Stimulated activated naive CD8-positive, alpha-beta T cell treated with anti-CD3 and anti-CD28 coated beads, Interleukin-15, amount 100 ng/mL, for 72 hours (primary cell): ENCODE results near the gene TOMM7.
"Not testable (repeated sequence)": the region's sequence is repeated elsewhere in the genome, so short reads cannot be mapped to it uniquely, and the experiment has no call there.

Source experiments
- ATAC-seq: fragments of 150-1000 bp; cut with Tn5 transposase; 2 replicates; pipeline ENCODE4 v1.10.0; 2021; ENCODE audit warnings: mild to moderate bottlenecking, moderate library complexity
- DNase-seq, 2 donors: peaks; one replicate each; pipeline ENCODE4 v3.0.0; 2021 to 2022
- H3K27ac Mint-ChIP-seq, 2 donors: one replicate each; pipeline ENCODE4 v1.8.0; 2022; ENCODE audit warnings: mild to moderate bottlenecking in 2 of 2, mixed read lengths in 2 of 2, moderate library complexity in 2 of 2
- H3K27me3 Mint-ChIP-seq: one replicate; pipeline ENCODE4 v1.8.0; 2022; ENCODE audit warnings: mixed read lengths
- H3K4me1 Mint-ChIP-seq: one replicate; pipeline ENCODE4 v1.8.0; 2022; ENCODE audit warnings: mild to moderate bottlenecking, mixed read lengths
- H3K4me3 Mint-ChIP-seq, 2 donors: one replicate each; pipeline ENCODE4 v1.8.0; 2022; ENCODE audit warnings: mild to moderate bottlenecking in 2 of 2, mixed read lengths in 2 of 2, moderate library complexity in 1 of 2
- H3K9me3 Mint-ChIP-seq, 2 donors: one replicate each; pipeline ENCODE4 v1.8.0; 2022; ENCODE audit warnings: mixed read lengths in 2 of 2

TOMM7 gene

GRCh38 chr7:22842383-22842941 is 19.8 kb upstream of the TOMM7 start:
- Mint-ChIP-seq H3K27ac (no peak overlapping the region), H3K4me1 (no peaks in the 10 kb centered on the region), H3K27me3 (peaks cover 15% of the 10 kb centered on the region), H3K4me3 (no peak overlapping the region), H3K9me3 (no peaks in the 10 kb centered on the region)
- no peak for DNase-seq
- no peak for ATAC-seq

- Mint-ChIP-seq H3K4me1 (no peaks in the 10 kb centered on the region), H3K27ac (no peak overlapping the region), H3K27me3 (peaks cover 15% of the 10 kb centered on the region), H3K9me3 (no peaks in the 10 kb centered on the region), H3K4me3 (no peak overlapping the region)
- DNase-seq = no peak
- ATAC-seq = no peak
Observed at GRCh38 chr7:22841954-22842353, 19.3 kb upstream of the TOMM7 start.

- H3K9me3 Mint-ChIP-seq = no peaks in the 10 kb centered on the region
- H3K4me1 Mint-ChIP-seq = no peaks in the 10 kb centered on the region
- peaks cover 15% of the 10 kb centered on the region for H3K27me3 Mint-ChIP-seq
- no peak overlapping the region for H3K4me3 Mint-ChIP-seq
- ATAC-seq = no peak
- no peak overlapping the region for H3K27ac Mint-ChIP-seq
- DNase-seq = no peak
Observed at GRCh38 chr7:22837308-22837707, 14.7 kb upstream of the TOMM7 start.

GRCh38 chr7:22836506-22836905 is 13.9 kb upstream of the TOMM7 start:
- peaks cover 15% of the 10 kb centered on the region for H3K27me3 Mint-ChIP-seq
- DNase-seq, H3K4me3 Mint-ChIP-seq, ATAC-seq, H3K4me1 Mint-ChIP-seq, H3K27ac Mint-ChIP-seq, H3K9me3 Mint-ChIP-seq: not testable (repeated sequence)

- H3K9me3 Mint-ChIP-seq = no peaks in the 10 kb centered on the region
- ATAC-seq (no peak), DNase-seq (no peak)
- no peak overlapping the region for H3K27ac Mint-ChIP-seq
- H3K4me3 Mint-ChIP-seq = no peak overlapping the region
- H3K27me3 Mint-ChIP-seq = peaks cover 8% of the 10 kb centered on the region
- no peaks in the 10 kb centered on the region for H3K4me1 Mint-ChIP-seq
Observed at GRCh38 chr7:22833957-22834356, 11.3 kb upstream of the TOMM7 start.

GRCh38 chr7:22833113-22833855 is 10.6 kb upstream of the TOMM7 start:
- ATAC-seq = no peak
- no peak for DNase-seq
- H3K4me3 Mint-ChIP-seq = no peak overlapping the region
- no peak overlapping the region for H3K27ac Mint-ChIP-seq
- H3K9me3 Mint-ChIP-seq = no peaks in the 10 kb centered on the region
- peaks cover 7% of the 10 kb centered on the region for H3K27me3 Mint-ChIP-seq
- no peaks in the 10 kb centered on the region for H3K4me1 Mint-ChIP-seq

- DNase-seq (no peak), ATAC-seq (no peak)
- no peaks in the 10 kb centered on the region for H3K27me3 Mint-ChIP-seq
- no peak overlapping the region for H3K4me3 Mint-ChIP-seq
- no peaks in the 10 kb centered on the region for H3K4me1 Mint-ChIP-seq
- no peak overlapping the region for H3K27ac Mint-ChIP-seq
- H3K9me3 Mint-ChIP-seq = no peaks in the 10 kb centered on the region
Observed at GRCh38 chr7:22832401-22832800, 9.8 kb upstream of the TOMM7 start.

GRCh38 chr7:22831602-22832305 is 9.1 kb upstream of the TOMM7 start:
- no peak overlapping the region for H3K4me3 Mint-ChIP-seq
- H3K27ac Mint-ChIP-seq = no peak overlapping the region
- no peak for DNase-seq
- H3K4me1 Mint-ChIP-seq = no peaks in the 10 kb centered on the region
- ATAC-seq = no peak
- H3K27me3 Mint-ChIP-seq = no peaks in the 10 kb centered on the region
- H3K9me3 Mint-ChIP-seq = no peaks in the 10 kb centered on the region

GRCh38 chr7:22827563-22827962 is 4.9 kb upstream of the TOMM7 start:
- Mint-ChIP-seq H3K27ac (no peak overlapping the region), H3K27me3 (peaks cover 21% of the 10 kb centered on the region), H3K4me3 (no peak overlapping the region), H3K9me3 (no peaks in the 10 kb centered on the region), H3K4me1 (peaks cover 13% of the 10 kb centered on the region)
- DNase-seq (no peak), ATAC-seq (no peak)

- DNase-seq (no peak), ATAC-seq (no peak)
- Mint-ChIP-seq H3K27ac (no peak overlapping the region), H3K4me1 (peaks cover 15% of the 10 kb centered on the region), H3K4me3 (no peak overlapping the region), H3K27me3 (peaks cover 21% of the 10 kb centered on the region), H3K9me3 (no peaks in the 10 kb centered on the region)
Observed at GRCh38 chr7:22826593-22826992, 3.9 kb upstream of the TOMM7 start.

- no peak for DNase-seq
Observed at GRCh38 chr7:22824760-22825159, 2.1 kb upstream of the TOMM7 start.

GRCh38 chr7:22823142-22823497 is 471 bp upstream of the TOMM7 start:
- Mint-ChIP-seq H3K4me3 (peak overlapping the region; percentile 93 to 94), H3K27ac (peak overlapping the region; percentile 97 to 98), H3K27me3 (peaks cover 21% of the 10 kb centered on the region), H3K4me1 (peaks cover 42% of the 10 kb centered on the region), H3K9me3 (no peaks in the 10 kb centered on the region)
- peak; percentile 1 for ATAC-seq
- DNase-seq = peak in 1 of 2 donors; percentile 5

More at GRCh38 chr7:22824760-22825159, 2.1 kb upstream of the TOMM7 start:
- Mint-ChIP-seq H3K4me3 (no peak overlapping the region), H3K27me3 (peaks cover 21% of the 10 kb centered on the region), H3K27ac (no peak overlapping the region), H3K9me3 (no peaks in the 10 kb centered on the region), H3K4me1 (peaks cover 32% of the 10 kb centered on the region)
- ATAC-seq = no peak

GRCh38 chr7:22821702-22822485 is 755 bp downstream of the TOMM7 start:
- Mint-ChIP-seq H3K27me3 (peaks cover 21% of the 10 kb centered on the region), H3K4me1 (peaks cover 50% of the 10 kb centered on the region), H3K4me3 (peak overlapping the region; percentile 93 to 94), H3K9me3 (no peaks in the 10 kb centered on the region), H3K27ac (peak overlapping the region; percentile 97 to 98)
- DNase-seq (peak in 1 of 2 donors; percentile 2), ATAC-seq (peak; percentile 27)

GRCh38 chr7:22819476-22819875 is 3.2 kb downstream of the TOMM7 start:
- Mint-ChIP-seq H3K4me1 (peaks cover 69% of the 10 kb centered on the region), H3K27ac (peak overlapping the region in 1 of 2 donors; percentile 21), H3K4me3 (peak overlapping the region in 1 of 2 donors; percentile 67), H3K9me3 (no peaks in the 10 kb centered on the region), H3K27me3 (peaks cover 10% of the 10 kb centered on the region)
- DNase-seq (no peak), ATAC-seq (no peak)

GRCh38 chr7:22814261-22815208 is 8.1 kb downstream of the TOMM7 start:
- H3K4me1 Mint-ChIP-seq = peaks cover 36% of the 10 kb centered on the region
- no peak overlapping the region for H3K4me3 Mint-ChIP-seq
- DNase-seq = no peak
- no peaks in the 10 kb centered on the region for H3K9me3 Mint-ChIP-seq
- H3K27ac Mint-ChIP-seq = peak overlapping the region; percentile 20 to 78
- no peaks in the 10 kb centered on the region for H3K27me3 Mint-ChIP-seq
- no peak for ATAC-seq
